ENCODE data around the gene NT5C1A.
A peak's percentile ranks its signal among the peaks of the same experiment; 100 is the strongest.

Gene NT5C1A

DNA sequence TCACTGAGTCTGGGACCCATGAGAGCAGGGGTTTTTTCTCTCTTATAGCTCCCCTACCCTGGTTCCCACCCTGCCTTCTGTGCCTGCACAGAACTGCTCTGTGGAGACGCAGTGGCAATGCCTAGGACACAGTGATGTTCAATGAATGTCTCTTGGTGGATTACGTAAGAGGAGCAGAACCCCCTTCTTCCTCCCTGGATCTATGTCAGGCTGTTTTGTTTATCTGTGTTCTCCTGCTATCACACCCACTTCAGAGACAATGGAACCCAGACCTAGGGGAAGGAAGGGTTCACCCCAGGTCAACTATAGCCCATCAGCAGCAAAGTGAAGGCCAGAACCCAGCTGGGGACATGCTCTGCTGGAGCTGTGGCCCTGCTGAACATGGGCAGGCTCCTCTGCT, 17.3 kb upstream of the NT5C1A start:
- DNase-seq, result no peak

DNA sequence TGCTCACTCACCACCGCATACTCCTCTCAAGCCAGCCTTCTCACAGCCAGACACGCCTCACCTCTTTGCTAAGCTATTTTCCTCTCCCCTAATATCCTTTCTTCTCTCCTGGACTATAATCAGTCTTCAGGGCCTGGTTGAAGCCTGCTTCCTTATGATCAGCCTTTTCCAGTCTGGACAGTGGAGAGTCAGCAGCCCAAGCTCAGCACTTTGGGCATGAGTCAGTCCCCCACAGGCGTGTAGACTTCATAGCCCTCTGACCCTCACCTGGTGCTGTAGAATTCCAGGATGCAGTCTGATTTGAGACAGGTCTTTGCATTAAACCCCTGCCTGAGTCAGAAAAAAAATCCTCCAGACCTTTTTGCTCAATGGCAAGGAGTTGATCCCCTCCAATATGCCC, 16.8 kb upstream of the NT5C1A start:
- DNase-seq, result no peak

DNA sequence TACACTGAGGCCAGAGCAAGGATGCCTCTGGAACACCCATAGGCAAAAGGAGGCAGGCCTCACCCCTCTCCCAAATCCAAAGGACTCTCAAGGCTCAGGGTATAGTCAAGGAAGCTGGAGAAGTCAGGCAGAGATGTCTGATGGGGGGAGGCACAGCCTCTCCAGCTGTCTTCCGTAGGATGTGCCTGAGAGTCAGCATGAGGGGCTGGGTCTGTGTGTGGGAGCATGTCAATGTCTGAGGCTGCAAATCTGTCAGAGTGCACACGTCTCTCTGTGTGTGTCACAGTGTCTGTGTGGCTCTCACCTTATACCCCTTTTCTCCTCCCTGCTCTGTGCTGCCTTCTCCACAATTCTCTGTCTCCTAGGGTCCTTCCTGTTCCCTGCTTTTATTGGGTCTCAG, 15.3 kb upstream of the NT5C1A start:
- no peak for DNase-seq

DNA sequence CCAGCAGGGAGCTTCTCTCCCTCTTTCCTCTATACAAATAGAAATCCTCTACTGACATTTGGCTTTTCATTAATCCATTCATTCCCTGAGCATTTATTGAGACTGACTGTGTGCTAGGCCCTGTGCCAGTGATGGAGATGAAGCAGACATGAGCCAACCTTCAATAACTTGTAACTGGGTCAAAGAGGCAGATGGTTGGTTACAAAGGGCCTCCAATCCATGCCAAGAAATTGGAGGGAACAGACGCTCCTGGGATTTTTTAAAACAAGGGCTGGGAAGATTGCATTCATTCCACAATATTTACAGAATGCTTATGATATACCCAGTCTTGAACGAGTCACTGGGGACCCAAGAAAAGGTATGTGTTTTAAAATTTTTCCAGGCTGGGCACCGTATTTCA, 13.2 kb upstream of the NT5C1A start:
- DNase-seq, result no peak

DNA sequence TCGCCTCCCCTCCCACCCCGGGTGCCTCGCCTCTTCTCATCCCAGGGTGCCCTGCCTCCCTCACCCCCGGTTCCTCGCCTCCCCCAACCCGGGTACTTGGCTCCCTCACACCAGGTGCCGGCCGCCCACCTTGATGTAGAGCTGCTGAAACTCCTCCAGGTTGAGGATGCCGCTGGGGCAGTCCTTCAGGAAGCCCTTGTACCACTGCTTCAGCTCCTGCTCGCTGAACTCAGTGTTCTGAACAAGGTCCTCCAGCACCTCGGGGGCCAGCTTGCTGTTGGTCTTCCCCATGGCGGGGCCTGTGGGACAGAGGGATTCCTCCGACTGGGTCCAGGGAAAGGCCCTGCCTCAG, 12.4 kb upstream of the NT5C1A start:
- no peak for DNase-seq

DNA sequence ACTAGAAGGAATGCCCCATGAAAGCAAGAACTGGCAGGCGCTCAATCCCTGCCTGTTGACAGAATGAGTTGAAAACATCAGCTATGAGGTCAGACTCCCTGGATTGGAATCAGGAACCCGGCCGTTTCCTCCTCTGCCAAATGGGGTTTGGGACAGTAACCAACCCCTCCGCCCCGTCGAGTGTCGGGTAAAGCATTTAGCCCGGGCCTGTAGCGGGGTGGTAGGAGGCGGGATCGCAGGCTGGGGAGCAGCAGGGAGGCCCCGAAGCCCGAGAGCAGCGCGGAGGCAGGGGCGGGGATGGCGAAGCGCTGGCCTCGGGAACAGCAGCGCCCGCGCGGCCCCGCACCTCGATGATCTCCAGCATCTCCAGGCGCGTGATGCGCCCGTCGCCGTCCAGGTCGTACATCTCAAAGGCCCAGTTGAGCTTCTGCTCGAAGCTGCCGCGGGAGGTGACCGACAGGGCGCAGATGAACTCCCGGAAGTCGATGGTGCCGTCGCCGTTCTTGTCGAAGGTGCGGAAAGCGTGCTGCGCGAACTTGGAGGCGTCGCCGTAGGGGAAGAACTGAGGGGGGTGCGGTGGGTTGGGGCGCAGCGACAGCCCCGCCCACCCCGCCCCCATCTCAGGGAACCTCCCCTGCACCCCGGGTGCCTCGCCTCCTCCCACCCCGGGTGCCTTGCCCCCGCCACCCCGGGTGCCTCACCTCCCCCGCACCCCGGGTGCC, 11.8 kb upstream of the NT5C1A start:
- DNase-seq, result peak; percentile 45 to 52

DNA sequence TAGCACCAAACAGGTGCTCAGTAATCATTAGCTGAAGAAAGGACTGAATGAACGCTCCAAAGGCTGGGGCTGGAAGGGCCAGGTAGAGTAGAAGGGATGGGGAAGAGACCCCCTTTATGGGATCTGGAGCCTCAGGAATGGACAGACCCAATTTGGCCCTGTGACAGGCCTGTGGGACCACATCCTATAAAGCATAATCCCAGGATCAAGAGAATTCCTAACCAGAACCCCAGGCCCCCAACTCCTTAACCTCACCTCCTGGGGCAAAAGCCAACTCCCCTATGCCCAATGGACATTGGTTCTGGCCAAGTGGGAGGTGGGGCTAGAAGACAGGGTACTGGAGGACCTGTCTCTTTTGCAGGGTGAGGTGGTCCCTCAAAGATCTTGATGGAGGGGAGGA, 10.1 kb upstream of the NT5C1A start:
- no peak for DNase-seq

DNA sequence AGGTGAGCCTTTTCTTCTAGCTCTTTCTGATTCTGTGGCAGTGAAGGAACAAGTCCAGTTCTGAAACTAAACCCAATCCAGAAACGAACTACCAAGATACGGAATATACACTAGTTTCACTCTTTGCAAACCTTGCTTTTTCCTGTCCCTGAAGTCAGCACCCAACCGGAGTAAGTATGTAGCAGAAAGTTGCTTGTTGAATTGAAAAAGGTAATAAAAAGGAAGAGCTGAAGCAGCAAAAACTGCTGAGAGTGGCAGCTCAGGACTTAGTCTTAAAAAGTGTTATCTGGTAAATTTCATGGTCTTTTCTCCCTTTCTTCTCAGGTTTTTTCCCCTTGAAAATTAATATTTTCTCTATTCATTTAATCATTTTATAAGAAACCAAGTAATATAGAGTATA, 9.4 kb upstream of the NT5C1A start:
- no peak for DNase-seq

DNA sequence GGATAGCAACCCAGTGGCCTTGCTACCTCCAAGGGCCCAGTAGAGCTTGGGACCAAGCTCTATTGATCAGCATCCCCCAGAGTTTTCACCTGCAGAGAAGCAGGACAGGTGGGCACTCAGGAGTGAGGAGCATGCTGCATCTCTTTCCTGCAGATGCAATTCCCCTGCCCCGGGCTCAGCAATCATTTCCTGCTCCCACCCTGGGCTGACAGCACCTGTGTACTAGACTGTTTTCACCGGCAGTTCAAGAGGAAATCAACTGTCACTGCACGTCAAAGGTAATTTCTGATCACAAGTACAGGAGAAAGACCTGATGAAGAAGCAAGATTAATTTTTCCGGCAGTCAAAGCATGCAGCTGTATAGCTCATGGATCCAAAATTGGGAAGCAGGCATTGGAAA, 8.8 kb upstream of the NT5C1A start:
- DNase-seq, result no peak

DNA sequence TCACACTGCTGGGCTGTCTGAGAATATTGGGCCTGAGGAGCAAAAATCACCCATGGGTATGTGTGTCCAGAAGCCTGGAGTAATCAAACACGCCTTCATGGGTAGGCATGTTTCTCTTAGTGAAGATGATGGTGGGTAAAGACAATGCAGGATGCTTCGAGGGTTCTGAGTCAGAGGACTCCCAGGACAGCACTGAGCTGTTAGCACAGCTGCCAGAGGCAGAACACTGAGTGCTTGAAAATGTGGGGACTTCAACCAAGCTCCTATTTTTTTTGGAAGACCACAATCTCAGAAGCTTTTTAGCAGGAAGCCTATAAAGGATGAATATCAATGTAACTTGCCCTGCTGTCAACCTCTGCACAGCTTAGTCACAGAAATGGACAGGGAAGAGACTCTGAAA, 7.9 kb upstream of the NT5C1A start:
- DNase-seq, result no peak

DNA sequence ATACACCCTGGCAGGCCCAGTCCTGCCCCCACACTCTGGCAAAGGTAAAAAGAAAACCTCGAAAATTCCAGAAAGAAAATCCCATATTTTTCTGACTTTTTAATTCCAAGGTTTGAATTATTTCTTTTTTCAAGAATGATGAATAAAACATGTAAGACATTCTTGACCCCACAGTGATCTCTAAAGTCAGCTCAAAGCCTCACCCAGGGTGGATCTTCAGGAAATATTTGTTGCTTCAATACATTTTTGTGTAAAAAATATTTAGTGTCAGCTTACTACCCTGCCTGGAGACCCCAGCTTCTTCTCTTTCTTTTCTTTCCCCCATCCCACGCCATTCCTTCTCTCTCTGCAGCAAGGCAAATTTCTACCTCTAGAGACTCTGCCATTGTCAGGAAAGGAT, 7.0 kb upstream of the NT5C1A start:
- no peak for DNase-seq

DNA sequence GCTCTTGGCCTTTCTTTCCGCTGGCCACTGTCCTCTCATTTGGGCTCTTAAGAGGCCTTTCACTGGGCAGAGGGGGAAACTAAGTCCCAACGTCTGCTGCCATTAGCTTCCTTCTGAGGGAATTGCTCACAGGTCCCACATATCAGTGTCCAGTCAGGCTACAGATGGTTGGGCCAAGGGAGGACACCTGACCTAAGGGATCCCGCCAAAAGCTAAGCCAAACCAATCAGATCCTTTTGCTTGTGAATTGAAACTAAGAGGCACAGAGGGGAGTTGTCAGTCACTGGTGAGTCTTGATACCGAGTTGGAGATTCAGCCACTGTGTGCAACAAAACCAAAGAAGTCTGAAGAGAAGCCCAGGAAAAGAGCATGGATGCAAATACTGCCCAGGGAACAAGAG, 5.7 kb upstream of the NT5C1A start:
- DNase-seq, result no peak

DNA sequence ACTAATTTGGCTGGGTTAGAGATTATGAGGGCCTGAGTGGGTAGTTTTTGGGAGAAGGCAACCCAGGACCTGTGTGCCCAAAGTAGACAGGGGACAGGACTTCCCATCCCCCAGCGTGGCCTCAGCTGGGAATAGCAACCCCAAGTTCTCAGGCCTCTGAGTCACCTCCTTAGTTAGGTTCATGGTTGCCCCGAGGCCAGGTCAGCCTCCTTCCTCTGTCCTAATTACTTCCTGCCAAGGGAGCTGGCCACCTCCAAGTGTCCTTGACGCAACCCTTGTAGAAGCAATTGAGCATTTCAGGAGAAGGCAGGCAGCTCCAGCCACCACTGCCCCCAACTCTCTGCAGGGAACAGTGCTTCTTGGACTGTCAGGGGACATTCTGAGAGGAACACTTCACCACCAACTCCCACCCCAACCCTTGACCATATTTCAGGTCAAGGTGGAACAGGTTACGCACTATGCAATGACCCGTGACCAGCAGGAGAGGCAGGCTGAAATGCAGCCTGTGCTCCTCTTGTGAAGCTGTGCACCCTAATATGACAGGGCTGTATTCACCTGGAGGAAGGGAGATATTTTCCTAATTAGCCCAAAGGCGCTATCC, 5.1 kb upstream of the NT5C1A start:
- DNase-seq, result no peak

DNA sequence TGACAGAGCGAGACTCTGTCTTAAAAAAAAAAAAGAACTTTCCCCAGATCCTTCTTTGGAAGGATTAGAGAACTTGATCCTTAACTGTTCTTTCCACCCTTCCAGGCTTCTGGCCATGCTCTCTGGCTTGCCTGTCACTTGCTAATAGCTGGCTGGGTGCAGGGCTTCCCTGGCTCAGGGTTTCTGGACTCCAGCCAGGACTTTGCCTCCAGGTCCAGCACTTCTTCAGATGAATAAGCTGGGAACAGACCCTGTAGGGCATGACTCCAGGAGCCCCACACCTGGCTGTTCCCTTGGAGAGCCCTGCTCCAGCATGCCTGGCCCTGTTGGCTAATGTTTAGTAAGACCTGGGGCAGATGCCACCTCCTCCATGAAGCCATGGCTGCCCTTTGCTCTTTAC, 3.3 kb upstream of the NT5C1A start:
- no peak for DNase-seq

DNA sequence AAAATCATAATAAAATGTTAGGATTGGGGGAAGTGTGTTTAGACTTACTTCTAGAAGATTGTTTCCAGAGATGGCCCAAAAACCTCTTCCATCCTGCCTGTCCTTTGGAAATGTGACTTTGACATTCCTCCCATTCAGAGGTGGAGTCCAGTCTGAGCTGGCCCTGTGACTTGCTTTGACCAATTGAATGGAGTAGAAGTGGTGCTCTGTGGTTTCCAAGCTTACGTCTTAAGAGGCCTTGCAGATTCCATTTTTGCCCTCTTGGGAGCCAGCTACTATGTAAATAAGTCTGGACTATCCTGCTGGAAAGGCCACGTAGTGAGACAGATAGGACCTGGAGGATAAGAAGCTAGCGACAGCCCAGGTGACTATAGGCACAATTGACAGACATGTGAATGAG, 1.3 kb upstream of the NT5C1A start:
- DNase-seq, result no peak

DNA sequence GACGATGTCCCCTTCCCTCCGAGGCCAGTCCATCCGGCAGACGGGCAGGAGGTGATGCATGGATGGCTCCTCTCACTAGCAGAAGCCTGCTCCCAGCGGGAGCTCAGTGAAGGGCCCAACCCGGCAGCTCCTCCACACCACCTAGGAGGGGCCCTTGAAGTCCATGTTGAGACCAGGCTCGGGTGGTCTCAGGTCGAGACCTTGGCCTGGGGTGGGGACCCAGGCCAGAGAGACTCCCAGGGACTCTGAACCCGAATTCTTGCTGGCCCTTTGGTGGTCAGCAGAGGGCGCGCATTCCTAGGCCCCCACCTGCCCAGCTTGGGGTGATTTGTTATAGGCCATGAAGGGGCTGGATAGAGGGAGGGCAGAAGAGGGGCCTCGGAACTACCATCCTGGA, 642 bp upstream of the NT5C1A start:
- peak in 1 of 2 donors; percentile 38 for DNase-seq

DNA sequence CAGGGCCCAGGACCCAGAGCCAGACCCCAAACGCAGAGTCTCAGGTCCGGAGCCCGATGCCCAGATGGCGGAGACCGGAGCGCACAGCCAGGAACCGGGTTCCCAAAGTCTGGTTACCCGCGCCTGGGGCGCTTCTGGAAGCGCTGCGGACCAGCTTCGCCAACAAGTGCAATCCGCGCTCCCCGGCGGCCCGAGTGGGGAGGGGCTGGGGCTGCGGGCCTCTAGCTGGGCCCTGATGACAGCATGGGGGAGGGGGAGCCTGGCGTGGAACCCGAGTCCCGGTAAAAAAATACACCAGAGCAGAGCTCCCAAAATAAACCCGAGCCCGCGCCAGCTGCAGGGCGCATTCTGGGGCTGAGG, 494 bp downstream of the NT5C1A start:
- DNase-seq, result no peak

DNA sequence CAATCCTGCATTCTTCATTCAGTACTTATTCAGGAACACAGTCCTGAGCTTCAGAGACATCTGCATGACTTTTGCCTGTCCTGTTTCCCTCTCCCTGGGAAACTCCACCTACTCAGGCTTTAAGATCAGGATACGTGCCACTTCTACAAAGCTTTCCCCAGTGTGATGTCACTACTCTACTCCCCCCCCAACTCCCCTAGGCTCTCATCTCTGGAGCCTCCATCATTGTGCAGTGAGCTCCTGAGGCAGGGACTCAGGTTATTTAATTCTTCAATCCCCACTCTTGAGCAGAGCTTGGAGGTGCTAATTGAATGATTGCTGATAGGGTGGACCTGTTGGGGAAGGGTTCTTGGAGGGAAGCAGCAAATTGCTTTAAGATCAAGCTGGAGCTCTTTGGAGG, 1.2 kb downstream of the NT5C1A start:
- DNase-seq, result no peak

DNA sequence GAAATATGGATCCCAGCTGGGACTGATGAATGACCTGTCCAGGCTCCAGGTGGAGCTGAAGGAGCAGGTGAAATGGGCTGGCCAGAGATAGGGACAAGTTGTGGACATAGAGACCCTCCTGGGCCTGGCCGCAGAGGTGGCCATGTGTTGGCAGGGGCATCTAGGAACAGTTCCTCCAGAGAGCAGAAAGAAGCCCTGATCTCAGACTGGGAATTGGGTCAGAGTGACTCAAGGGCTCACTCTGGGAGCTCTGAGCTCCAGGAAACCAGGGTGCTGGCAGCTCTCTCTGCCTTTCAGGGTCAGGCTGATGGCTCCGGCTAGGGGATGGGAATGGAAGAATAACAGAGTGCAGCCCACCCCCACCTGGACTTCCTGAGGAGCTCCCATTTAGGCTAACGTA, 3.0 kb downstream of the NT5C1A start:
- DNase-seq, result no peak

DNA sequence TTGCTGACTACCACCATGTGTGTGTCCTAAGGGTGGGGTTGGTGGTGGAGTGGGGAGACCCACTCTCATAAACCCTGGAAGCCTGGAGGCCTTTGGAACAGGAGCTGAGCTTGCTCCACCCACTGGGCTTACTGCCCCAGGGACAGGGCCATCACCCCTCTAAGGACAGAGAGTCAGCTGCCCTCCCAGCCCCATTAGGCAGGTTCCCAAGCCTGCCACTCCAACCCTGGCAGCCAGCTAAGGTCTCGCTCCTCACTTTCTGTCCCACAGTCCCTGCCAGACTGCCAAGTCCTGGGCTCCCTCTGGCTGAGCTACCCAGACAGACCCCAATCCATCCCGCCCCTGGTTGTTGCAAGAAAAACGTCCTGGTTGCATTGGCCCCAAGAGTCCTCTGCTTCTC, 3.8 kb downstream of the NT5C1A start:
- no peak for DNase-seq

DNA sequence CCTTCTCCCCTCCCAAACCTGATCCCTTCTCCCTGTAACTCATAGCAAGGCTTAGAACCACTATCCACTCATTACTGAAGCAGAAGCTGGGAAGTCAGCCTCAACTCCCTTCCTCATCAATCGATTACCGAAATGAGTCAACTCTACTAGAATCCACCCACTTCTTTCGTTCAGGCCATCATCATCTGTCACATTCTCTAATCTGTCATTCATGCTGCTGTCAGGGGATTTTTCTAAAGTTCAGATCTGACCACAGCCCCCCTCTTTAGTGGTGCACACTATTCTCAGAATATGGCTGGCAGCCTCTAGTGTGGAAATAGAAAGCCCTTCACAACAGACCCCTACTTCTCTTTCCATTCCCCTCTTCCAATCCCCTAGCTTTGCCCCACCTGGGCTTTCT, 5.1 kb downstream of the NT5C1A start:
- no peak for DNase-seq

DNA sequence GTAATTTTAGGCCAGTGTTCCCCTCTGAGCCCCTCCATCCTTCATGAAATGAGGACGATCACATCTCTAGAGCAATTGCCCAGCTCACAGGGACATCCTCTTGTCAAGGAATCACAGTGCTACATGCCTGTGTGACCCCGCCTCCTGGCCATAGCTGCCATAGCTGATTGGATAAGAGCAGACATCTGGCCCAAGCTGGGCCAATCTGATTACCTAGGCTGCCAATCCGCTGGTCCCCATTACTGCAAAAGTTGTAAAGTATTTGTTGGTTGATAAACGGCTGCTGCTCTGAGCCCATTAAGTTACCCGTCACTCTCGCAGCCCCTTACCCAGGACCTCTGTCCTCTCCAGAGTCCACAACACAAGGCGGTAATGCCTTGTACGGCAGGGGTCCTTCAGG, 8.3 kb downstream of the NT5C1A start:
- DNase-seq, result no peak

DNA sequence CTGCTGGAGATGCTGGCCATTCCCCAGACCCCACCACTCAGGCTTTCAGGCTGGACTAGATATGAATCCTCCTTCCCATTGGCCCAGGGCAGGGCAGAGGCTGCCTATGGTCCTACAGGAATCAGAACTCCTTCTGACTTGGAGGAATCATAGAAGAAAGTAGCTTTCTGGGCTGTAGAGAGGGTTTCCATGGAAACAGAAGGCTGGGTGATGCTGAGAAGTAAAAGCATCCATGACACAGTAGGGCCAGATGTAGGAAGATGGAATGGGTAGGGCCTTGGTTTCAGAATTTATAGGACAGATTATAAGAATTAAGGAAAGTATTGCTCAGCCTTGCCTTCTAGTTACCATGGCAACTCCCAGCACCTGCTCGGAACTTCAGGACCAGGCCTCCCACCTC, 9.0 kb downstream of the NT5C1A start:
- DNase-seq, result no peak

DNA sequence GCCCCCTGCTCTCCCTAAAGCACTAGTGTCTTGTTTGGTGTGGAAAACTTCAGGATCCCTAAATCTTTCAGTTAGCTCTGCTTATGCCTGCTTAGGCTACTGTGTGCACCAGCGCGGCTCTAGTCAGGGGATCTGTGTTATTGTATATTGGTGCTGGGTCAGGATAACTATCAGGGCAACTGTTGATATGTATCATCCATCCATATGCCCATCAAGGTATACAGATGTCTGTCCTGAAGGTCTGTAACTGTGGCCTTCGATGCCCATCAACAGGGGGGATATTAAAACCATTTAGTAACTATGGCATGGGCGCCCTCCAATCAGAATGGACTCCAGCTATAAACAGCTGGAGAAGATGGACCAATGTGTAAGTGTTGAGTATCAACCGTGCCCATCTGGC, 12.4 kb downstream of the NT5C1A start:
- DNase-seq, result no peak

DNA sequence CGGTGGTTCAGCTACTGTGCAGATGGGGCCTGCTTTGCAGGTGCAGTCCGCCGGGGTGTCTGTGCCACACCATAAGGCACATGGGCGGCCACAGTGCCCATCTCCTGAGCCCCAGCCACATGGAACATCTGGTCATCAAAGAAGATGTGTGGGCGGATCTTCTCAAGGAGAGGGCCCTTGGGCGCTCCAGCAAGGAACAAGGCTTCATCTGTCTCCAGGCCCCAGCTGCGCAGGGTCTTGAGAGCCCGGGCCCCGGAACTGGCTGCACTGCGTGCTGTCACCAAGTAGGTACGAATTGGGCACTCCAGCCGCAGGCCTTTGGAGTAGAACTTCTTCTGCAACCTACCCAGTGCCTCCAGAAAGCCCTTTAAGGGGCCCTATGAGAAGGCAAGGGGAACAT, 12.8 kb downstream of the NT5C1A start:
- no peak for DNase-seq
